Measurements from ENCODE around the gene SEMA3D. TPM values are rescaled to one million over a fixed set of nuclear protein-coding genes. Genes with fewer than 3 reads are reported as not detected.

Gene SEMA3D
- total and polyA plus RNA-seq, 9 of the 15 experiments (the other 6 are each of a cell fraction or from before 2014, with no cell fraction given): 0.01 to 0.10 (median 0.04) TPM; not detected in 1

- CTCF ChIA-PET (ENCODE audit: low intra/inter-chr PET ratio): no interaction called here
- H3K9me1 ChIP-seq (ENCODE audit: control insufficient read depth, insufficient read depth, low read length): no peaks in the 10 kb centered on the region
- in situ Hi-C loops (cut with MboI): no loop called here
- no peak overlapping the region for H3K27ac ChIP-seq (ENCODE audit: extremely low read depth, low read depth, low read length)
- POLR2A ChIA-PET: no interaction called here
- no peaks in the 10 kb centered on the region for H3K27me3 ChIP-seq (ENCODE audit: control insufficient read depth in 2 of 2, insufficient read depth in 2 of 2, low read length in 2 of 2)
- no peaks in the 10 kb centered on the region for H3K79me2 ChIP-seq (ENCODE audit: control insufficient read depth, insufficient read depth, low read length)
- no peak overlapping the region for H2AFZ ChIP-seq (ENCODE audit: low read depth, low read length)
- H4K20me1 ChIP-seq (replicated peaks; ENCODE audit: control insufficient read depth, insufficient read depth, low read length): no peaks in the 10 kb centered on the region
- no peaks in the 10 kb centered on the region for H3K9me3 ChIP-seq (replicated peaks; ENCODE audit: control insufficient read depth, insufficient read depth, low read depth, low read length)
- DNase-seq (ENCODE audit: extremely low read depth in 1 of 4, low spot score in 3 of 4): no peak
- no peak overlapping the region for H3K4me3 ChIP-seq
- no peaks in the 10 kb centered on the region for H3K36me3 ChIP-seq (ENCODE audit: control insufficient read depth, insufficient read depth, low read length)
- no peak overlapping the region for H3K4me2 ChIP-seq (ENCODE audit: insufficient read depth, low read length)
- FAIRE-seq: no peak
- 5% methylated on average over 1 of the region's 1 CpG for WGBS (ENCODE audit: insufficient coverage, low coverage, missing lambda C conversion rate)
- no TSS peak for BruUV-seq (replicated peaks)
- intact Hi-C loops (cut with micrococcal nuclease): no loop called here
- H3K9ac ChIP-seq (ENCODE audit: insufficient read depth in 1 of 2, low read depth in 2 of 2, low read length in 2 of 2): no peak overlapping the region
- ATAC-seq: no peak
- no peaks in the 10 kb centered on the region for H3K4me1 ChIP-seq (replicated peaks in 1 of 2; ENCODE audit: control insufficient read depth in 2 of 2, insufficient read depth in 2 of 2, low read length in 2 of 2)
- TF ChIP-seq ETS2 (tag; IDR thresholded peaks at IDR 0.05; ENCODE audit: borderline replicate concordance, poor library complexity, severe bottlenecking) (no peak), RFX5 (IDR thresholded peaks at IDR 0.05; ENCODE audit: low read depth, low read length) (no peak), L3MBTL2 (IDR thresholded peaks at IDR 0.05) (no peak), PHF20 (IDR thresholded peaks at IDR 0.05; ENCODE audit: partially characterized antibody) (no peak), ILK (tag; IDR thresholded peaks at IDR 0.05; ENCODE audit: borderline replicate concordance, low read depth) (no peak), ZNF780A (CRISPR knock-in tag; IDR thresholded peaks at IDR 0.05) (no peak), E2F3 (CRISPR knock-in tag; IDR thresholded peaks at IDR 0.05) (no peak), E2F5 (CRISPR knock-in tag; IDR thresholded peaks at IDR 0.05) (no peak), ATF1 (CRISPR knock-in tag; IDR thresholded peaks at IDR 0.05) (no peak), ATF1 (tag; IDR thresholded peaks at IDR 0.05) (no peak), HDAC2 (IDR thresholded peaks at IDR 0.05) (no peak), KDM5B (IDR thresholded peaks at IDR 0.05; ENCODE audit: insufficient replicate concordance, low read depth, low read length) (no peak), KDM2B (CRISPR knock-in tag; IDR thresholded peaks at IDR 0.05) (no peak), RAD51 (IDR thresholded peaks at IDR 0.05; ENCODE audit: borderline replicate concordance, low read depth) (no peak), RFX7 (CRISPR knock-in tag; IDR thresholded peaks at IDR 0.05) (no peak), HOXB6 (CRISPR knock-in tag; IDR thresholded peaks at IDR 0.05; ENCODE audit: borderline replicate concordance) (no peak), DNMT1 (IDR thresholded peaks at IDR 0.05) (no peak)
- TF ChIP-seq, protein P1, sequence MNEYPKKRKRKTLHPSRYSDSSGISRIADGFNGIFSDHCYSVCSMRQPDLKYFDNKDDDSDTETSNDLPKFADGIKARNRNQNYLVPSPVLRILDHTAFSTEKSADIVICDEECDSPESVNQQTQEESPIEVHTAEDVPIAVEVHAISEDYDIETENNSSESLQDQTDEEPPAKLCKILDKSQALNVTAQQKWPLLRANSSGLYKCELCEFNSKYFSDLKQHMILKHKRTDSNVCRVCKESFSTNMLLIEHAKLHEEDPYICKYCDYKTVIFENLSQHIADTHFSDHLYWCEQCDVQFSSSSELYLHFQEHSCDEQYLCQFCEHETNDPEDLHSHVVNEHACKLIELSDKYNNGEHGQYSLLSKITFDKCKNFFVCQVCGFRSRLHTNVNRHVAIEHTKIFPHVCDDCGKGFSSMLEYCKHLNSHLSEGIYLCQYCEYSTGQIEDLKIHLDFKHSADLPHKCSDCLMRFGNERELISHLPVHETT (CRISPR knock-in tag; conservative IDR thresholded peaks at IDR 0.05 in 1 of 2, IDR thresholded peaks at IDR 0.05 in 1 of 2): no peak
- TF ChIP-seq, protein P2, sequence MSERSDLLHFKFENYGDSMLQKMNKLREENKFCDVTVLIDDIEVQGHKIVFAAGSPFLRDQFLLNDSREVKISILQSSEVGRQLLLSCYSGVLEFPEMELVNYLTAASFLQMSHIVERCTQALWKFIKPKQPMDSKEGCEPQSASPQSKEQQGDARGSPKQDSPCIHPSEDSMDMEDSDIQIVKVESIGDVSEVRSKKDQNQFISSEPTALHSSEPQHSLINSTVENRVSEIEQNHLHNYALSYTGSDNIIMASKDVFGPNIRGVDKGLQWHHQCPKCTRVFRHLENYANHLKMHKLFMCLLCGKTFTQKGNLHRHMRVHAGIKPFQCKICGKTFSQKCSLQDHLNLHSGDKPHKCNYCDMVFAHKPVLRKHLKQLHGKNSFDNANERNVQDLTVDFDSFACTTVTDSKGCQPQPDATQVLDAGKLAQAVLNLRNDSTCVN (CRISPR knock-in tag; IDR thresholded peaks at IDR 0.05): no peak
- TF ChIP-seq, protein P3, sequence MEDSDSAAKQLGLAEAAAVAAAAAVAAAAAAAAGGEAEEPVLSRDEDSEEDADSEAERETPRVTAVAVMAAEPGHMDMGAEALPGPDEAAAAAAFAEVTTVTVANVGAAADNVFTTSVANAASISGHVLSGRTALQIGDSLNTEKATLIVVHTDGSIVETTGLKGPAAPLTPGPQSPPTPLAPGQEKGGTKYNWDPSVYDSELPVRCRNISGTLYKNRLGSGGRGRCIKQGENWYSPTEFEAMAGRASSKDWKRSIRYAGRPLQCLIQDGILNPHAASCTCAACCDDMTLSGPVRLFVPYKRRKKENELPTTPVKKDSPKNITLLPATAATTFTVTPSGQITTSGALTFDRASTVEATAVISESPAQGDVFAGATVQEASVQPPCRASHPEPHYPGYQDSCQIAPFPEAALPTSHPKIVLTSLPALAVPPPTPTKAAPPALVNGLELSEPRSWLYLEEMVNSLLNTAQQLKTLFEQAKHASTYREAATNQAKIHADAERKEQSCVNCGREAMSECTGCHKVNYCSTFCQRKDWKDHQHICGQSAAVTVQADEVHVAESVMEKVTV (CRISPR knock-in tag; IDR thresholded peaks at IDR 0.05): no peak
These were observed 22.5 kb downstream of the SEMA3D start for GRCh38 chr7:85164376-85164775.

All from K562 (cell line).